Omental fat pad (tissue), 4 donors: Measurements from ENCODE around the gene P2RX6. TPM values are rescaled to one million over a fixed set of nuclear protein-coding genes. Genes with fewer than 3 reads are reported as not detected.
"Not testable (repeated sequence)": the region's sequence is repeated elsewhere in the genome, so short reads cannot be mapped to it uniquely, and the experiment has no call there.

Experiments used
- ATAC-seq: fragments of 150-250 bp; one replicate; pipeline ENCODE4 v1.9.1; 2016; ENCODE audit warnings: mild to moderate bottlenecking, moderate library complexity; ENCODE audit not compliant: low FRiP score
- DNase-seq: peaks from one replicate; pipeline ENCODE4 v3.0.0-alpha.2; 2019; ENCODE audit warnings: low spot score
- CTCF ChIP-seq, 3 donors: fragments of 450-650 bp; IDR thresholded peaks; one replicate each; pipeline ENCODE4 v1.5.1; 2016 to 2017; ENCODE audit warnings: antibody characterized with exemption in 3 of 3, mild to moderate bottlenecking in 3 of 3, moderate library complexity in 2 of 3
- total RNA-seq, 4 donors: library from RNA; depleted of rRNA; stranded (reverse); fragments of >200 nt; gene quantifications; one replicate each; pipeline ENCODE4 v1.1.0, GENCODE V29; 2016

The P2RX6 gene
- total RNA-seq, 4 donors from 2014 or later: 1.0 to 1.9 TPM; not detected in 2

GRCh38 chr22:20970939-20971657 lies 43.9 kb upstream of the P2RX6 start:
- ATAC-seq: no peak
- no peak for DNase-seq
- no peak for TF ChIP-seq CTCF (IDR thresholded peaks at IDR 0.05)

GRCh38 chr22:20972014-20972694 lies 42.8 kb upstream of the P2RX6 start:
- not testable (repeated sequence) for DNase-seq, ATAC-seq

GRCh38 chr22:20972933-20973577 lies 41.9 kb upstream of the P2RX6 start:
- DNase-seq (no peak), ATAC-seq (no peak)
- TF ChIP-seq CTCF (IDR thresholded peaks at IDR 0.05): no peak

- no peak for DNase-seq
- TF ChIP-seq CTCF (IDR thresholded peaks at IDR 0.05): no peak
- no peak for ATAC-seq
Observed at GRCh38 chr22:20973634-20974286, 41.2 kb upstream of the P2RX6 start.

- no peak for TF ChIP-seq CTCF (IDR thresholded peaks at IDR 0.05)
- no peak for ATAC-seq
- DNase-seq: no peak
Observed at GRCh38 chr22:20974336-20974955, 40.5 kb upstream of the P2RX6 start.

GRCh38 chr22:20975541-20976290 lies 39.2 kb upstream of the P2RX6 start:
- ATAC-seq: no peak
- DNase-seq: no peak
- TF ChIP-seq CTCF (IDR thresholded peaks at IDR 0.05): no peak
